GM19397 (cell line): ENCODE measurements around the gene PAIP2.
A peak's percentile ranks its signal among the peaks of the same experiment; 100 is the strongest.
"Not testable (repeated sequence)": the region's sequence is repeated elsewhere in the genome, so short reads cannot be mapped to it uniquely, and the experiment has no call there.

Source experiments
- ATAC-seq: cut with Tn5 transposase; IDR thresholded peaks from one replicate; pipeline ENCODE4 v1.9.1; 2021; ENCODE audit warnings: mild to moderate bottlenecking, moderate library complexity; ENCODE audit not compliant: unreplicated experiment

PAIP2 gene

GRCh38 chr5:139377226-139377625 lies 35.6 kb downstream of the PAIP2 start:
- ATAC-seq = no peak

- no peak for ATAC-seq
Measured at GRCh38 chr5:139378101-139378825, 36.6 kb downstream of the PAIP2 start.

DNA sequence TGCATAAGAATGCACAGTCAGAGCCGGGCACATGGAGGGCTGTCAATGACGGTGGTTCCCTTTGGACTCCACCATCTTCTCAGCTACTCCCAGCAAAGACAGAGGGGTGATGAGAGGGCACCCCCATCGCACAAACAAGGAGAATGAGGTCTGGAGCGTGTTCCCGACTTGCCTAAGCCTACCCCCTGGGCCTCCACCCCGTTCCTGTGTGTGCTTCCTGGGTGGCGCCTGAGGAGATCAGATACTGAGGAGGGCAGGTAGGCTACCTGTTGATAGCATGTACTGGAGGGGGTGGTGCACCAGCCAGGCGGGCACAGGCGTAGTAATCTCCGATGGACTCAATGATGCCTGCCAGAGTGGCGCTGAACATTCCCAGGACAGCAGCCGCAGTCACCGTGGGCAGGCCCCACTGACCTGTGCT lies 37.3 kb downstream of the PAIP2 start:
- ATAC-seq = no peak

DNA sequence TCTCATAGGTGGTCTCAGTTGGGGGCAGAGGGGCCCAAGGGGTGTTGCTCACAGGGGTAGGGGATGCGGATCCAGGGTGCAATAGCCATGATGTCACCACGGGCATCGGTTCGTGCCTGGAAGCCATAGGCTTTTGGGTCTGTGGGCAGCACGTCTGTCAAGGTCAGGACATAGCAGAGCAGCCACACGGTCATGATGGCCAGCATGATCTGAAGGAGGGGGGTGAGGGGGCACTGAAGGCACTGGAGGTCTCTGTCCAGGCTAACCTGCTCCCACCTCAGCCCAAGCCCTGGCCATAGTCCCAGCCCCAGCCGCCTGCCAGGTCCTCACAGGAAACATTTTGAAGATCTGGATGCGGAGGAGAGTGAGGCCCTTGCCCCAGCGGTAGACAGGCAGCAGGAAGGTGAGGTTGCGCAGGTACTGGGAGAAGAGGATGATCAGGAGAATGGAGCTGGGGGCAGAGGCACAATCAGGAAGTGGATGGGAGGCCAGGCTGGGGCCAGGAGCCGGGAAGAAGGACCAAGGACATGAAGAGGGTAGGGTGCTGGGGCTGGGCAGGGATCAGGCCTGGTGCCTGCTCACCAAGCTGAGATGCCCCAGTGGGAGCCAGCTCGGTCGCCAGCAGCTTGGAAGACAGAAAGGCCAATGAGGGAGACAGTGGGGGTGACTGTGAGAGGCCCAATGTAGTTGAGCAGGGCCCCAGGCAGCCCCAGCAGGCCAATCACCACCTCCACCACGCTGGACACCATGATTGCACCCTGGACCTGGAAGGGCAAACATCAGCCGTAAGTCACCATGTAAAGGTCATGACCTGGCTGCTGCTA lies 38.2 kb downstream of the PAIP2 start:
- no peak for ATAC-seq

DNA sequence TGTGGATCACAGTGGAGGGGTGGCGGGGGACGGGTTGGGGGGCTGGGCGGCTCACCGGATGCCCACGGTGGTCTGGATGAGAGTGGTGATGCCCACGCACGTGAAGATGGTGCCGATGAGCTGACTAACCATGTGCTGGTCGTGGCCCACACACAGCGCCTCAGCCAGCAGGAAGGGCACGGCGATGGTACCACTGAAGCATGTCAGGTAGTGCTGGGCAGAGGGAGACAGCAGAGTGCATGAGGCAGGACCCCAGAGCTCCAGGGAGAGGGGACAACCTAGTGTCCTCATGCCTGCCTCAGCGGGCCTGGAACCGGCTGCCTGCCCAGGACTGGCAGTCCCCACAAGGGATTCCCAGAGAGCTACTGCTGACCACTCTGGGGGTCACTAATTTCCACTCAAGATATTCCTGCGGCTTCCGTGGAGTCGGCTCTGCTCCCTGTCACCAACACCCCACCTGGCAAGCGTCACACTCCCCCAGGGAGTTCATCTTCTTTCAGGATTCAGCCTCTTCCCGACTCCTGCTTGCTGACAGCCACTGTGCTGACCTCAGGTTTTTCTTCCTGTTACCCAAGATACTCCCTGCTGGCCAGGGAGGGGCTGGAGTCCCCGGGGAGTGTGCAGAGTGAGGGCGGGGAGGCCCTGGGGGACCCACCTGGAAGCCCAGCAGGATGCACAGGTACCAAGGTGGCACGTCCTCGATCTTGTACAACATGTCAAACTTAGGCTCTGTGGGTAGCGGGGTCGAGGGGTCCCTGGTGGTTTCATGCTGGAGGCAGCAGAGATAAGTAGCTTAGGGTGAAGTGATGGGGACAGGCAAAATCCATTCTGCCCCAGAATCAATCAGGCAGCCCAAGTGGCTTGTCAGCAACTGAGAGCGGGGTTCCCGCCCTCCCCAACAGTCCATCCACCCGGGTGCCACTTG lies 40.4 kb downstream of the PAIP2 start:
- ATAC-seq = no peak

- ATAC-seq = no peak
Measured at GRCh38 chr5:139382807-139383206, 41.2 kb downstream of the PAIP2 start.

DNA sequence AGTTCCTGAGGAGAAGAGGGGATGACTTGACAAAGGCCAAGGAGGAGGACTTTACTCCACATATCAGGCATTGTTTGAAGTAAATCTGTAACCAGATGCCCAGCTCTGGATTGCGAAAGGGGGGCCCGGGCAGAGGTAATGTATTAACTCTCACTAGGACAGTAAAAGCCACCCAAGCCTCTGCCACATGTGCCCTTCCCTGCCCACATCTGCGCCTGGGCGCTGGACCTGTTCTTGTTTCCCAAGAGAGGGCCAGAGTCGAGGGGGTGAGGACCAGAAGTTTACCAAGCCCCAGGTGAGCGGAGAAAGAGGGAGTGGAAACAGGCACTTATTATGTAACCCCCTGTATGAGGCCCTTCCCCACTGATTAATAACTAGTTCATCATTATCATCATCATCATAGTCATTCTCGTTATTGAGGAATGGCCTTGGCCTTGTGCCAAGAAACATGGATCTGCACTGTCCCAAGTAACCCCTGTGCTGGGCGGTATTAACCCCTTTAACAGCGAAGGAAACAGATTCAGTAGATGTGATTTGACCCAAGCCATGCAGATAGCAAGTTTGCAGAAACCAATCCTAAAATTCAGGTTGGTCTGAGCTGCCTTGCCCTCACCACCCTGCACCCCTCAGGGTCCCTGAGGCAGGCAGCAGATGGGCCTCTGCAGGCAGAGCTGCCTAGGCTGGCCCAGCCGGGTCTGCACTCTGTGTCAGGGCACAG lies 41.8 kb downstream of the PAIP2 start, which contains the start of gene SLC23A1:
Gene SLC23A1, minus strand, starts transcription at position 23 of the 718 bp plus-strand sequence. CDS start 44 bp downstream, outside the sequence.
- no peak for ATAC-seq

DNA sequence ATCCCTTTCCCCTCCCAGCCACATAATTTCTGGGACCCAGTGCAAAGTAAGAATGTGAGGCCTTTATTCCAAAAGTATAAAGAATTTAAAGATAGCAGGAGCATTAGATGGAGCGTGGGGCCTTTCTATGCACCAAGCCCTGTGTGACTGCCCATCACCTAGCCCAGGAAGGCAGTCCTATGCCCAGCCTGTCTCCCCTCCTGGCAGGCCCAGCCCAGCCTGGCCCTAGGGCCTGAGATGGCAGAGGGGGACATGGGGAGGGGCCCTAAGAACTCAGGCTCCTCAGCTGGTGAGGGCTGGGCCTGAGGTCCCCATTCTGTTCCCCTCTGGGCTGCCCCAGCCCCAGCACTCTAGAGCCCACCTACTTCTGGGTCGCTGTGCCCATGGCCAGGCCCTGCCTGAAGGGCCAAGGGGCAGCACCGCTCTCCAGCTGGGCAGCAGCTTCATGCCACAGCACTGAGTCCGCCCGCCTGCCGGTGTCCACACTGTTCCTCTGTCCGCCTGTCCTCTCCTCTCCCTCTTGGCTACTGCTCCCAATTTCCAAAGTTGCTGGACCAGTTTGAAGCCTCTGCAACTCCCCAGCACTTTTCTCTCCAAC lies 42.4 kb downstream of the PAIP2 start:
- no peak for ATAC-seq

GRCh38 chr5:139384591-139385051 lies 43.0 kb downstream of the PAIP2 start:
- ATAC-seq = no peak

DNA sequence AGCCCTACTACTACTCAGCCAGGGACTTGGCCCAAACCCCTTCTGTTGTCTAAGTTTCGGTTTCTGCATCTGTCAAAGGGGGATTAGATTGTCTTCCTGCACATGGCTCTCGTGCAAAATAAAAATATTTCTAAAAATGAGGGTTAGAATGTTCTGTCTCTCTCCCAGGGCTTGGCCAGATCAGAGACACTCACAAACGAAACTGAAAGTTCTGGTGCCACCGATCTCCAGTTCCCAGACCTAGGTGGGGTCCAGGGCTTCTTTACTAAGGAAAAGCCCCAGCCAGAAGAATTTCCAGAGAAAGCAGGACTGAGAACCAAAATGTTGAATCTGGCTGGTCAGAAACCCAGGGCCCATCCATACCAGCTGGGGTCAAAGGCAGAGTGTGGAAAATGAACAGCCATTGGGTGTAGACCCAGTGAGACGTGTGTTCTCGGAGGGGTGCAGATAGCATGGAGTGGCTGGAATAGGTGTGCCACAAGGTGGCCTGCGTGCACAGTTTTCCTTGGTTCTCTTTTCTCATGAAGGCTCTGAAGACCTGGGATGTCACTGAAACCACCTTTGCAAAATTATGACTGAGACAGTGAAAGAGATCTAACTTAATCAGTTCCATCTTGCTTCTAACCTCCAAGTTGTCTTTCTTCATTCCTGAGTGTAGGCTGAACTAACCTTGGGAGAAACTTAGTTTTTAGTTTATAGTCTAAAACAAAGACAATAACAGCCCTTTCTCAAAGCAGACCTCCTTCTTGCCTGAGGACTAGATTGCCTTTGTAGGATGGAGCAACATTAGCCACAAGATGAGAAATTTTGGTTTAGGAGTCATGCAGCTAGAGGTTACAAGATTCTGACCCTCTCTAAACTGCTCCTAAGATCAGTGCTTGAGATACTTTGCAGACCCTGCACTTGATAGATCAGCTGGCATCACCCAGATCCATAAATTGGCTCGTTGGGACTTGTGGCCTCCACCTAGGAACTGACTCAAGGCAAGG lies 43.7 kb downstream of the PAIP2 start:
- ATAC-seq = no peak

DNA sequence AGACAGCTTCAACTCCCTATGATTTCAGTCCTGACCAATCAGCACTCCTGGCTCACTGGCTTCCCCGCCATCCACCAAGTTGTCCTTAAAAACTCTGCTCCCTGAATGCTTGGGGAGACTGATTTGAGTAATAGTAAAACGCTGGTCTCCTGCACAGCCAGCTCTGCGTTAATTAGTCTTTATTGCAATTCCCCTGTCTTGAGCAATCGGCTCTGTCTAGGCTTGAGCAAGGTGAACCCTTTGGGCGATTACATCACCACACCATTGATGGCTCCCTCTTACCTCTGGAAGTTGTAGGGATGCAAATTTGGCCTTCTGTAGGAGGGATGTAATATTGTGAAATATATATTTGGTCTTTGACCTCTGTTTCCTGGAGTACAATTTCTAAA lies 44.4 kb downstream of the PAIP2 start:
- no peak for ATAC-seq

GRCh38 chr5:139386956-139387355 lies 45.3 kb downstream of the PAIP2 start:
- ATAC-seq = not testable (repeated sequence)

DNA sequence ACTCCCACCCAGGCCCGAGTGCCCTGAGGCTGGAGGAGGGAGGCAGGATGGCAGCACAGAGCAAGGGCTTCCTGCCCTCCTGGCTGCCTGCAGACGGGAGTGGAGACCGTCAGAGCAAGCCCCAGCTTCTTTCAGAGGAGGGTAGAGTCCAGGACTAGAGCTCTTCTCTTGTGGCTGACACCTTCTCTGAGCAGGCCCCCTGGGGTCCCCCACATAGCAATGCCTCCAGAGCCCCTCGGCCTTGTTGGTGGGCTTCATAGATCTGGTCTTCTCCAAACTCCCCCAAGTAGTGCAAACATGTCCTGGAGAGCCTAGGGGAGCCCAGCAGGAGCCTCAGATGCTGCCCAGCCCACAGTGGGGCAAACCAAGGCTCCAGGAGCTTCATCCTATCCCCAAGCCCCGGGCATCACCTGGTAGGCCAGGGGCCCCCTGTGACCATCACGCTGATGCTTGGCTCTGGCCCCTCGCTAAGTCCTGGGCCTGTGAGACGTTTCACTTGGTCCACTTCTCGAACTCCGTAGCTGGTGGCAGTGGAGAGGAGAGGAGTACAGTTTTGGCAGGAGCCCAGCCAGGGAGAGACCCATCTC lies 46.0 kb downstream of the PAIP2 start:
- no peak for ATAC-seq

GRCh38 chr5:139388198-139388821 lies 46.7 kb downstream of the PAIP2 start:
- no peak for ATAC-seq

GRCh38 chr5:139389701-139390638 lies 48.3 kb downstream of the PAIP2 start, which contains the start of gene MZB1:
Gene MZB1, minus strand, starts transcription at chr5:139389913. Its CDS starts 57 bp downstream, at chr5:139389856.
- ATAC-seq = peak; percentile 38
